Panc1 (cell line): ENCODE data around the gene FHIT.

Experiments
- CTCF ChIP-seq: fragments of 450-650 bp; IDR thresholded peaks from 2 replicates; pipeline ENCODE4 v1.5.1; 2017; ENCODE audit warnings: mild to moderate bottlenecking
- POLR2AphosphoS5 ChIP-seq: IDR thresholded peaks from 2 replicates; pipeline ENCODE4 v1.6.1; 2012; ENCODE audit warnings: mild to moderate bottlenecking, low read depth, low read length, moderate library complexity
- TF ChIP-seq, protein P1 (sequence below), 2 experiments: IDR thresholded peaks; 2 replicates each; pipeline ENCODE4 v1.6.1; 2011 to 2012; ENCODE audit warnings: low read depth in 2 of 2, control low read depth in 1 of 2, low read length in 1 of 2, mild to moderate bottlenecking in 1 of 2, moderate library complexity in 1 of 2; ENCODE audit not compliant: insufficient read depth in 1 of 2

- TF ChIP-seq CTCF (no peak), POLR2AphosphoS5 (no peak)
- TF ChIP-seq, protein P1, sequence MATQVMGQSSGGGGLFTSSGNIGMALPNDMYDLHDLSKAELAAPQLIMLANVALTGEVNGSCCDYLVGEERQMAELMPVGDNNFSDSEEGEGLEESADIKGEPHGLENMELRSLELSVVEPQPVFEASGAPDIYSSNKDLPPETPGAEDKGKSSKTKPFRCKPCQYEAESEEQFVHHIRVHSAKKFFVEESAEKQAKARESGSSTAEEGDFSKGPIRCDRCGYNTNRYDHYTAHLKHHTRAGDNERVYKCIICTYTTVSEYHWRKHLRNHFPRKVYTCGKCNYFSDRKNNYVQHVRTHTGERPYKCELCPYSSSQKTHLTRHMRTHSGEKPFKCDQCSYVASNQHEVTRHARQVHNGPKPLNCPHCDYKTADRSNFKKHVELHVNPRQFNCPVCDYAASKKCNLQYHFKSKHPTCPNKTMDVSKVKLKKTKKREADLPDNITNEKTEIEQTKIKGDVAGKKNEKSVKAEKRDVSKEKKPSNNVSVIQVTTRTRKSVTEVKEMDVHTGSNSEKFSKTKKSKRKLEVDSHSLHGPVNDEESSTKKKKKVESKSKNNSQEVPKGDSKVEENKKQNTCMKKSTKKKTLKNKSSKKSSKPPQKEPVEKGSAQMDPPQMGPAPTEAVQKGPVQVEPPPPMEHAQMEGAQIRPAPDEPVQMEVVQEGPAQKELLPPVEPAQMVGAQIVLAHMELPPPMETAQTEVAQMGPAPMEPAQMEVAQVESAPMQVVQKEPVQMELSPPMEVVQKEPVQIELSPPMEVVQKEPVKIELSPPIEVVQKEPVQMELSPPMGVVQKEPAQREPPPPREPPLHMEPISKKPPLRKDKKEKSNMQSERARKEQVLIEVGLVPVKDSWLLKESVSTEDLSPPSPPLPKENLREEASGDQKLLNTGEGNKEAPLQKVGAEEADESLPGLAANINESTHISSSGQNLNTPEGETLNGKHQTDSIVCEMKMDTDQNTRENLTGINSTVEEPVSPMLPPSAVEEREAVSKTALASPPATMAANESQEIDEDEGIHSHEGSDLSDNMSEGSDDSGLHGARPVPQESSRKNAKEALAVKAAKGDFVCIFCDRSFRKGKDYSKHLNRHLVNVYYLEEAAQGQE (IDR thresholded peaks at IDR 0.05; ENCODE audit: insufficient read depth in 1 of 2, low read depth in 2 of 2, low read length in 1 of 2) = no peak
Measured at GRCh38 chr3:60609446-60609845, 641.8 kb downstream of the FHIT start.
